Ectodermal cell (in vitro differentiated cells): ENCODE data around the gene FAM32A.

ENCODE experiments used
- H3K27ac ChIP-seq: 2 replicates; pipeline ENCODE4 v1.7.0; 2013; ENCODE audit warnings: mild to moderate bottlenecking, low read depth, low read length; ENCODE audit not compliant: insufficient read depth, poor library complexity, severe bottlenecking
- H3K27me3 ChIP-seq: 2 replicates; pipeline ENCODE4 v1.7.0; 2013; ENCODE audit warnings: mild to moderate bottlenecking, low read length; ENCODE audit not compliant: insufficient read depth, control insufficient read depth, poor library complexity, severe bottlenecking
- H3K36me3 ChIP-seq: one replicate; pipeline ENCODE4 v1.7.0; 2013; ENCODE audit warnings: low read length; ENCODE audit not compliant: control insufficient read depth, insufficient read depth
- H3K4me1 ChIP-seq: one replicate; pipeline ENCODE4 v1.7.0; 2013; ENCODE audit warnings: low read length; ENCODE audit not compliant: control insufficient read depth, insufficient read depth
- H3K4me3 ChIP-seq: 2 replicates; pipeline ENCODE4 v1.7.0; 2013; ENCODE audit warnings: low read depth, low read length, control low read depth; ENCODE audit not compliant: insufficient read depth
- H3K9me3 ChIP-seq: 2 replicates; pipeline ENCODE4 v1.7.0; 2013; ENCODE audit warnings: mild to moderate bottlenecking, low read length, moderate library complexity; ENCODE audit not compliant: control insufficient read depth
- whole genome bisulfite sequencing, 2 experiments: methylation state at CpG; one replicate each; pipeline ENCODE4 v1.1.7; 2013; ENCODE audit warnings: missing lambda C conversion rate in 2 of 2; 5-methylcytosine and 5-hydroxymethylcytosine counted together

Gene FAM32A

DNA sequence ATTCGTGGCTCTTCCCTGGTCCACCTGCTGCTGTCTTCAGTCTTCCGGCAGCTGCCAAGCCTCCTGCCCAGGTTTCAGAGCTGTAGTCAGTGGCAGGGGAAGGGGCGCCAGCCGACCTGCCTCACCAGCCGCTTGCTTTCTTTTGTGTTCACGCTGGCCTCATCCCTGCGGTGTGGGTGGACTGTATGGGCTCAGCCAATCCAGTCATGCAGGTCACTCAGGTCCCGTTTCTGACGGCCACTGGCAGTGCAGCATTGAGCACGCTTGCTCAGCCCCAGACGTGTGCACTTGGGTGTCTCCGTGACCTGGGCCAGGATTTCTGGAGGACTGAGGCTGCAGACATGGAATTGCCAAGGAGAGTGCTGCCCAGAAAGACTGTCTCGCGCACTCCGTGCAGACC lies 38.5 kb downstream of the FAM32A start:
- WGBS, 2 experiments: 87% methylated on average over 15 of the region's 15 CpGs
- Histone ChIP-seq H3K27me3 (no peaks in the 10 kb centered on the region), H3K4me1 (no peaks in the 10 kb centered on the region), H3K36me3 (peaks cover 32% of the 10 kb centered on the region), H3K4me3 (no peak overlapping the region), H3K27ac (no peak overlapping the region), H3K9me3 (peaks cover 12% of the 10 kb centered on the region)

DNA sequence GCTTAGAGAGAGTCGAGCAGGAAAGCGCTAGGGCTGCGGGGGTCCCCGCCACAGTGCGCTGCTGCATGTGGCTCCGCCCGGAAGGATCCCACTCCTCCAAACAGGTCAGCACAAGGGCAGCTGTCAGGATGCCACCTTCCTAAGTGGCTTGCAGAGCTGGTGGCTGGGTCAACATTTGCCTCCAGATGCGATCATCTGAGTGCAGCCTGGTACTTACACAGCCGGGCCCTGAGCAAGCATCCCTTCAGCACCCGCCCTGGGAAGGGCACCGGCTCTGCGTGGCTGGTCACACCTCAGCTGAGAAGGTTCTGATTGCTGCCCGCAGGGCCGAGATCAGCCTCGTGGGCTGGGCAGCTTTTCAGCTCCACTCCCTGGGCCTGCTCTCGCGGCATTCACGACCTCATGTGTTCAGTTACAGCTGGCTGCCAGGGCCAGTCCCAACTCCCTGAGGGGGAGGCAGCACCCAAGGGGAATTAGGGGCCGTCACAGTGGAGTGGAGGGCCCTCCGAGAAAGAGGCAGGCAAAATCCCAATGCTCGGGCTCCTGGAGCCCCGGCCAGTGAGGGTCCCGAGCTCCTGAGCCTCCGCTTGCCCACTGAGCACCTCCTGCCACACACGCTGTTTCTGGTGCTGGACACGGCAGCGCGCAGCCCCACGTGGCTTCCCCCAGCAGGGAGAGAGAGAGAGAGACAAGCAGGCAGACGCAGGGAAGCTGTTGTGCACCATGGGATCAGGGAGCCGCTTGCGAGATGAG lies 39.3 kb downstream of the FAM32A start:
- WGBS, 2 experiments: 93 to 95% methylated on average over 32 of the region's 32 CpGs
- Histone ChIP-seq H3K27ac (no peak overlapping the region), H3K4me1 (no peaks in the 10 kb centered on the region), H3K4me3 (no peak overlapping the region), H3K27me3 (no peaks in the 10 kb centered on the region), H3K36me3 (peaks cover 36% of the 10 kb centered on the region), H3K9me3 (peaks cover 12% of the 10 kb centered on the region)

DNA sequence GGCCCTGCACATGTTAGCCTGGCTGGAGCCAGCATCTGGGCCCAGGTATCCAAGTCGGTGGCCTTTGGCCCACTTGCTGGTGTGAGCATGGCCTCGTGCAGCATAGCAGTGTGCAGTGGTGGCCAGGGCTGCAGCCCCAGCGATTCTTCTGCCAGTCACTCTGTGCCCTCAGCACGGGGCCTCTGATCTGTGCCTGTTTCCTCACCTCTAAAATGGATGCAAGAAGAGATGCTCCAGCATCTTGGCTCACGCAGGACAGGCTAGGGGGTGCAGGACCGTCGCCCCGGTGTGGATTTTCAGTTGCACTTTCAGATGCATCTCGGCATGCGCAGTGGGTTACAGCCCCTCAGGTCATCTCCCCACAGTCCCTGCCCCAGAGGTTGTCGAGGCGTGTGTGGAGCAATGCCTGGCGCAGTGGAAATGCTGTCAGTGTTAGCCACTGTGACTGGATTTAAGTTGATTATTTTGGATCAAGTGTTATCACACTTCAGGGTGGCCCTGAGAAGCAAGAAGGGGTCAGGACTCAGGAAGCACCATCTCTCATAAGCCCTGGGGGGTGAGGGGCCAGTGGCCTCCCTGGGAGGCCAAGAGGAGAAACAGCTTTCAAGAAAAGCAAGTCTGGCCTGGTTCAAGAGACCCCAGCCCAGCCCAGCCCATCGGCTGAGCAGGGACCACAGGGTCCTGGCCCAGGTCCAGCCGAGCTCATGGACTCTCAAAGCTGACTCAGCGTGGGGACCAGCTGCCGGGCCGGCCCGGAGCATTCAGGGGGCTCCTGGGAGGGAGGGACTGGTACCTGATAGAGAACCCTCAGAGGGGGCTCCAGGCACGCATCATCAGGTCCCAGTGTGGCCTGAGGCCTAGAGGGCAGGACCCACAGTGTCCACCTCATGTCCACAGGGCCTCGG lies 40.3 kb downstream of the FAM32A start:
- no peaks in the 10 kb centered on the region for H3K27me3 ChIP-seq
- H3K4me1 ChIP-seq: no peaks in the 10 kb centered on the region
- peaks cover 29% of the 10 kb centered on the region for H3K36me3 ChIP-seq
- peaks cover 5% of the 10 kb centered on the region for H3K9me3 ChIP-seq
- H3K4me3 ChIP-seq: no peak overlapping the region
- WGBS, 2 experiments: 94 to 97% methylated on average over 21 of the region's 21 CpGs
- H3K27ac ChIP-seq: no peak overlapping the region

DNA sequence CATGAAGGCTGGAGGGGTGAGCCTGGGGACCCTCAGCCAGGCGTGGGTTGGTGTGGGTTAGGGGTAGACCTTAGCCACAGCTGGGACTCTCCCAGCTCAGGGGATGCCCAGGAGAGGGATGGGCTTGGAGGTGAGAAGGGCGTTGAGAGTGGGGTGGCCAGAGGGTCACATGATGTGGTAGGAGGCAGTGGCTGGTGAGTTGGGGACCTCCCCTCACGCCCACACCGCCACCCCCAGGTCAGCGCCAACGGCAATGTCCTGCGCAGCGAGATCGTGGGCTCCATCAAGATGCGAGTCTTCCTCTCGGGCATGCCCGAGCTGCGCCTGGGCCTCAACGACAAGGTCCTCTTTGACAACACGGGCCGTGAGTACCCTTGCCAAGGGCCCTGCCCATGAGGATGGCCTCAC lies 41.0 kb downstream of the FAM32A start:
- H3K4me3 ChIP-seq: no peak overlapping the region
- H3K27ac ChIP-seq: no peak overlapping the region
- H3K9me3 ChIP-seq: no peaks in the 10 kb centered on the region
- no peaks in the 10 kb centered on the region for H3K27me3 ChIP-seq
- peaks cover 25% of the 10 kb centered on the region for H3K36me3 ChIP-seq
- 96 to 97% methylated on average over 16 of the region's 16 CpGs for WGBS, 2 experiments
- no peaks in the 10 kb centered on the region for H3K4me1 ChIP-seq

DNA sequence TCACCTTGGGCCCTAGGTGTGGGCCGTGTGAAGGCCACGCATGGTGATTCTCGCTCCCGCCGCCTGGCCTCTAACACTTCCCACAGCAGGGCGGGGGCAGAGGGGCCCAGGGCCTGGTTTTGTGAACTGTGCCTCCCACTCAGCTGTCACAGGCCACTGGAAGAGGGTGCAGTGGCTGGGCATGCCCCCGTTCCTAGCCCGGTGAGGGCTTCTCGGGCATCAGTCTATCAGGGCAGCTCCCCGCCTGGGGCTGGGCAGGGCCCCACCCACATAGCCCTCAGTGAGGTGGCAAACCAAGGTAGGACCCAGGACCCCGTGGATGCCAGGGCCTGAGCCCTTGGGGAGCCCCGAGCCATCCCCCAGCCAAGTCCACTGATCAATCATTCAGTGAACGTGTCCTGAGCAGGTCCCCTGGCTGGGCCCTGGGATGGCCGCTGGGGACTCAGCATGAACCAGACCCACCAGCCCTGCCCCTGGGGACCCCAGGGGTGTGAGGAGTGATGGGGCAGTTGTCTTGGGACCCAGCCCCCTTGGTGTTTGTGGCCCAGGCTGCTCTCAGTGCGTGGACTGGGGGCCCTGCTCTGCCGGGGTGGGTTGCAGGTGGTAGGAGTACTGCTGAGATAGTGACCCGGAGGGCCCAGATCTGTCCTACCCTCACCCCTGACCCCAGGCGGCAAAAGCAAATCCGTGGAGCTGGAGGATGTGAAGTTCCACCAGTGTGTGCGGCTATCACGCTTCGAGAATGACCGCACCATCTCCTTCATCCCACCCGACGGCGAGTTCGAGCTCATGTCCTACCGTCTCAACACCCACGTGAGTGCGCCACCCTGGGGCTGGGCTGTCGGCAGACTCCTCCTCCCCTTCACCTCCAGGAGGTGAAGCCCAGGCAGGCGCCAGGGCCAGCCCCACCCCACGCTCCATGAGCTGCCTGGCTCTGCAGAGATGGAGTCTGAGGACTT lies 41.9 kb downstream of the FAM32A start:
- Histone ChIP-seq H3K36me3 (peaks cover 21% of the 10 kb centered on the region), H3K27me3 (no peaks in the 10 kb centered on the region), H3K4me1 (no peaks in the 10 kb centered on the region), H3K9me3 (no peaks in the 10 kb centered on the region), H3K27ac (no peak overlapping the region), H3K4me3 (no peak overlapping the region)
- 91% methylated on average over 33 of the region's 33 CpGs for whole genome bisulfite sequencing, 2 experiments

DNA sequence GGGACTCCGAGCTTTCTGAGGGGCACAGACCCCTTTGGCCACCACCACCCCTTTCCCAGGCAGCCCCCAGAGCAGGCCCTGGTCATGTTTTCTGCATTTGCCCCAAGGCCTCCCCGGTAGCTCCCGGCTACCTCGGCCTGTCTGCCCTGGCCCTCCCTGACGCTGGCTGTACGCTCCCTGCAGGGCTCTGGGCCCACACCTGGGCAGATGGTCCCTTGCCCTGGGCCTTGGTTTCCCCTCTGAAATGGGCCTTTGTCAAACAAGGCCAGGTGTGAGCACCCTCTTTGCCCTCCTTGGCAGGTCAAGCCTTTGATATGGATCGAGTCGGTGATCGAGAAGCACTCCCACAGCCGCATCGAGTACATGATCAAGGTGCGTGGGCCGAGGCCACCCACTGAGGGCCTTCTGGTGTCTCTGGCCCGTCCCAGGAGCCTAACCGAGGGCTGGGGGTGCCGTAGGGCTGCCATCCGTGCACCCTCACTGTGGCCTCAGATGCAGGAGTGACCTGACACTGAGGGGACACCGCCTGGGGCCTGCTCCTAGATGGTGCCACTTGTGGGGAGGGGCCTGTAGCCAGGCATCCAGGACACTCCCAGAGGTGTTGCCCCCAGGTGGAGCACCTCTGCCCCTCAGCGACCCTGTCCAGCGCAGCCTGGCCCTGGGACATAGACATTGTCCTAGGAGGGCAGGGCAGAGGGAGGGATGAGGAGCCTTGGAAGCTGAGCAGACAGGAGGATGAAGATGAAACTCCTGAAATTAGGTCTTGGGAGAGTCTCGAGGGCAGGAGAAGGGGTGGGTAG lies 42.8 kb downstream of the FAM32A start:
- H3K4me3 ChIP-seq: no peak overlapping the region
- WGBS, 2 experiments: 93% methylated on average over 21 of the region's 21 CpGs
- H3K27me3 ChIP-seq: no peaks in the 10 kb centered on the region
- peaks cover 15% of the 10 kb centered on the region for H3K36me3 ChIP-seq
- no peaks in the 10 kb centered on the region for H3K4me1 ChIP-seq
- no peaks in the 10 kb centered on the region for H3K9me3 ChIP-seq
- no peak overlapping the region for H3K27ac ChIP-seq

DNA sequence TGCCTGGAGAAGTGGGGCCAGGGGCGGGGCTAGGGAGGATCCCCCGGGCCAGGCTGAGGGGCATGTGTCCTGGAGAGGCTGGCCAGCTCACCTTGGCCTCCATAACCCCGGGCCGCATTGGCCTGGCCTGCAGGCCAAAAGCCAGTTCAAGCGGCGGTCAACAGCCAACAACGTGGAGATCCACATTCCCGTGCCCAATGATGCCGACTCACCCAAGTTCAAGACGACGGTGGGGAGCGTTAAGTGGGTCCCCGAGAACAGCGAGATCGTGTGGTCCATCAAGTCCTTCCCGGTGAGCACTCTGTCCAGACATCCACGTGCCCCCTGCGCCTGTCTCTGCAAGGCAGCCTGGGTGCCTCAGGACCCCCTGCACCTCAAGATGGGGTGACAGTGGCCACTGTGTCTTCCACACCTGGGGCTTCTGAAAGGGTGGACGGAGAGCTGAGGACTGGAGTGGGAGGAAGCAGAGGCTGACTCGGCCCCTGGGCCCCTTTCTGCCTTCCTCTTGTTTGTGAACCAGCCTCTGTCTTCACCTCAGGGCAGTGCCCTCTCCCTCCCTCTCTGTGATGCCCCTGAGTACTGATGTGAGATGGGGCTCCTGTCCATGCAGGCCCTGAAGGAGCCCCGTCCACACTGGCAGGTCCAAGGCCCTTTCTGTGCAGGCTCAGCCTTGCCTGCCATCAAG lies 43.6 kb downstream of the FAM32A start:
- 89 to 91% methylated on average over 21 of the region's 21 CpGs for WGBS, 2 experiments
- Histone ChIP-seq H3K4me3 (no peak overlapping the region), H3K4me1 (no peaks in the 10 kb centered on the region), H3K36me3 (peaks cover 11% of the 10 kb centered on the region), H3K9me3 (no peaks in the 10 kb centered on the region), H3K27ac (no peak overlapping the region), H3K27me3 (no peaks in the 10 kb centered on the region)

DNA sequence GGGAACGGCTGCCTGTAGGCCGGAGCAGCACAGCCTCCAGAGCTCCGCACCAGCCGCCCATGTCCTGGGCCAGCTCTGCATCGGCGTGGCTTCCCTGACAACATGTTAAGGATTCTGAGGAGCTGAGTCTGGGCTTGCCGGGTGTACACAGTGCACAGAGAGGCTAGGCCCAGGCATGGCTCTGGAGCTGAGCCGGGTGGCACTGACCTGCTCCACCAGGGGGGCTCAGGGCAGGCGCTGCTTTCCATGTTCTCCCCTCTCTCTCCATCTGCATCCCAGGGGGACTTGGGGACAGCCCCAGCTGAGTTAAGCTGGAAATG lies 44.1 kb downstream of the FAM32A start:
- no peaks in the 10 kb centered on the region for H3K9me3 ChIP-seq
- peaks cover 10% of the 10 kb centered on the region for H3K36me3 ChIP-seq
- H3K27me3 ChIP-seq: no peaks in the 10 kb centered on the region
- WGBS, 2 experiments: 96 to 97% methylated on average over 9 of the region's 9 CpGs
- H3K4me3 ChIP-seq: no peak overlapping the region
- H3K27ac ChIP-seq: no peak overlapping the region
- no peaks in the 10 kb centered on the region for H3K4me1 ChIP-seq

DNA sequence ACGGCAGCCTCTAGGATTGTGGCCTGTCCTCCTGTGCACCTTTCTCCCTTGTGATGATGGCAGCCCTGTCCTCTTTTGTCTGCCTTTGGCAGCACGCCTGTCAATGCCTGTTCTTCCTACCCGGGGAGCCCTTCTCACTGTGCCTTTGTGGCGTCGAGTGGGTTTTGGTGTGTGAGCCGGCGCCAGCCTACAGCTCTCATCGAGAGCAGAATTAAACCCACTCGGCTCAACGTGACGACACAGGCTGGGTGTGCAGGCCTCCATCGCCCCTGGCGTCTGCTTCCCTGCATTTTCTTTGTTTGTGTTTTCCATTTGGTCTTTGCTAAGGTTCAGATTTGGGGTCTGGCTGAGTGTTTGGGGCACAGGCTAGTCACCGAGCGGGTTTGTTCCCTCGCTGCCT lies 46.9 kb downstream of the FAM32A start:
- H3K9me3 ChIP-seq: no peaks in the 10 kb centered on the region
- WGBS, 2 experiments: 93 to 96% methylated on average over 16 of the region's 16 CpGs
- H3K4me1 ChIP-seq: no peaks in the 10 kb centered on the region
- H3K27me3 ChIP-seq: no peaks in the 10 kb centered on the region
- H3K4me3 ChIP-seq: no peak overlapping the region
- peaks cover 14% of the 10 kb centered on the region for H3K36me3 ChIP-seq
- H3K27ac ChIP-seq: no peak overlapping the region
